G401 (cell line): ENCODE measurements around the gene CEBPB. TPM values are rescaled to one million over a fixed set of nuclear protein-coding genes. Genes with fewer than 3 reads are reported as not detected.
"Not testable (repeated sequence)": the region's sequence is repeated elsewhere in the genome, so short reads cannot be mapped to it uniquely, and the experiment has no call there.

Experiments used
- DNase-seq: peaks from one replicate; pipeline ENCODE4 v3.0.0-alpha.2; 2015; ENCODE audit warnings: low spot score
- in situ Hi-C: cut with HindIII; loops from 2 replicates; pipeline ENCODE4 v1.10.0; 2016; ENCODE audit warnings: low sequenced_read_pairs, mixed read lengths
- total RNA-seq: library from RNA; depleted of rRNA; stranded (reverse); fragments of >200 nt; shearing (Covaris generic); gene quantifications from 2 replicates; pipeline ENCODE4 v1.2.3, GENCODE V29; 2014; rRNA removed

Gene CEBPB
- 21.6 and 24.9 TPM in 2 replicates for total RNA-seq

DNA sequence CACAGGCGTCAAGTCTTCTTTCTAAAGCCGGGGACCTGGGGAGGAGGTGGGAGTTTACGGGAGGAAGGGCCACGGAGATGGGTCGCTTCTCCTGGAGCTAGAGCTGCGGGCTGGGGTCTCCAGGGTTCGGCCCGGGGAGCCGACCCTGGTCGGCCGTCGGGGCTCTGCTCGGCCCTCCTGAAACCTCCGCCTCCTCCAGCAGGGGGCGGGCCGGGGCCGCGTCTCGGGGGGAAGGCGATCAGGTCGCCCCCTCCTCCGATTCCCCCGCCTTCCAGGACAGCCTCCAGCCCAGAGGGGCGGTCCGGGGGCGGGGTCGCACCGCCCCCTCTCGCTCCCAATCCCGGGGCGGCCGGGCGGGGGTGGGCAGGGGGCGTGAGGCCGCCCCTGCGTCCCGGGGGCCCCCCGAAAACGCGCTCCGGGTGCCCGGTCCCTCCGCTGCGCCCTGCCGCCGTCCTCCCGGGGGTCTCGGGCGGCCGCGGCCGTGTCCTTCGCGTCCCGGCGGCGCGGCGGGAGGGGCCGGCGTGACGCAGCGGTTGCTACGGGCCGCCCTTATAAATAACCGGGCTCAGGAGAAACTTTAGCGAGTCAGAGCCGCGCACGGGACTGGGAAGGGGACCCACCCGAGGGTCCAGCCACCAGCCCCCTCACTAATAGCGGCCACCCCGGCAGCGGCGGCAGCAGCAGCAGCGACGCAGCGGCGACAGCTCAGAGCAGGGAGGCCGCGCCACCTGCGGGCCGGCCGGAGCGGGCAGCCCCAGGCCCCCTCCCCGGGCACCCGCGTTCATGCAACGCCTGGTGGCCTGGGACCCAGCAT is at the start of gene CEBPB:
TSS of gene CEBPB (plus strand) at position 580 of the 814 bp plus-strand sequence. CDS start at position 784, 204 bp downstream.
- in situ Hi-C loops: no loop called here
- DNase-seq: peak; percentile 43

DNA sequence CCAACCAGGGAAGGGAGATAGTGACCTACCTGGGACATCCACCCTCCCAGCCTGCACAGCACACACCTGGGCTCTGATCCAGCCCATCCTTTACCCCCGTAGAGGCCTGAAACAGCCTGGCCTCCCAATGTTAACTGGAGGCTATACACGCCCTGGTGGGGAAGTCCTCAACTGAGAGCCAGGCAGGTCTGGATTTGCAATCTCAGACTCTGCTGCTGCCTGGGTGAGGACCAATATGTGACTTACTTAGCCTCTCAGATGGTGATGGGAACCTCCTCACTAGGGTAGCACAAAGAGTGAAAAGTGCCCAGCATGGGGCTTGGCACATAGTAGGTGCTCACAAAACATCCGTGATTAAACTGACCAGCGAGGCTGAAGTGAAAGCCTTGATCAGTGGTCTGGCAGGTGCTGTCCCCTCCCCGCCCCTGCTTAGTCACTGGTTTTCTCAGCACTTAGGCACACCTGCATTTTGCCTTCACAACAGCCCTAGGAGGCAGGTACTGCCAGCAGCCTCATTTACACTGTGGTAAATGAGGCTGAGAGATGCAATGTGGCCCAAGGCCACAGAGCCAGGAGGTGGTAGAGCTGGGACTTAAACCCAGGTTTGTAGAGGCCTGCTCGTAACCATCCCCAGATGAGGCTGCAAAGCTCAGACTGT is 49.5 kb upstream of the CEBPB start:
- in situ Hi-C loops: no loop called here
- DNase-seq: no peak

DNA sequence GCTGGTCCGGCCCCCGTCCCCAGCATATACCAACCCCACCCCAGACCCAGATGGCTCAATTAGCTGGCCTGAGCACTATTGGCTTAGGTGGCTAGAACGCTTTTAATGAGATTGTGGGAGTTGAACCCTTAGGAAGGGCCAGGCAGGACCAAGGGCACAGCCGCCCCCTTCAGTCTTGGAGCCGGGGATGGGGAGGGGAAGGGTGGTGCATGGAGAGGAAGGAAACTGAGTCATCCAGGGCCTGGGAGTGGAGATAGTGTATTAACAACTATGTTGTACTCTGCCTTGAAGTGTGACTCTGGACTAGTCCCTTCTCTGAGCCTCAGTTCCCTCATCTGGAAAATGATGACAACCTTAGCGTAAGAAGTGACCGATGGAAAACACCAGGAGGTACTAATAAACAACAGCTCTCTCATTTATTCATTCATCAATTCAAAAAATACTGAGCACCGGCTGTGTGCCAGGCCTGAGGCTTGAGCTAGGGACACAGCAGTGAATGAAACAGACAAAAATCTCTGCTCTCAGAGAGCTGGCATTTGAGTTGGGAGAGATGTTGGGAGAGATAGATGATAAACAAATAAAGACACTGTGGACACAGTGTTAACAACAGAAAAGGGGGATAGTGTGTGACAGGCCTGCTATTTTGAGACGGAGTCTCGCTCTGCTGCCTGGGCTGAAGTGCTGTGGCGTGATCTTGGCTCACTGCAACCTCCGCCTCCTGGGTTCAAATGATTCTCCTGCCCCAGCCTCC is 48.6 kb upstream of the CEBPB start:
- in situ Hi-C loops: no loop called here
- no peak for DNase-seq

DNA sequence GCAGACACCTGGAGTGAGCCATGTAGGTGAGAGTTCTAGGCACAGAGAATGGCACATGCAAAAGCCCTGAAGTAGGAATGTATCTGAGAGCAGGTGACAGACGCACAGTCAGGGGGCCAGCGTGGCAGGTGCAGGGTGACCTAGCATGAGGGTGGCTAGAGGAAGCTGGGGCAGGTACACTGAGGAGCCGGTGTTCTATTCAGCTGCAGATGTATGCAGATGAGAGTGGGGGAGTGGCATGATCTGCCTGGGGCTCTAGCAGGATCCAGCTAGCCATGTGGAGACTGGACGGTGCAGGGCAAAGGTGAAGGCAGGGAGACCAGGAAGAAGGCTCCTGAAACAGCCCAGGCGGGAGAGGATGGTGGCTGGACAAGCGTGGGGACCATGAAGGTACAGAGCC is 47.8 kb upstream of the CEBPB start:
- in situ Hi-C loops: no loop called here
- no peak for DNase-seq

DNA sequence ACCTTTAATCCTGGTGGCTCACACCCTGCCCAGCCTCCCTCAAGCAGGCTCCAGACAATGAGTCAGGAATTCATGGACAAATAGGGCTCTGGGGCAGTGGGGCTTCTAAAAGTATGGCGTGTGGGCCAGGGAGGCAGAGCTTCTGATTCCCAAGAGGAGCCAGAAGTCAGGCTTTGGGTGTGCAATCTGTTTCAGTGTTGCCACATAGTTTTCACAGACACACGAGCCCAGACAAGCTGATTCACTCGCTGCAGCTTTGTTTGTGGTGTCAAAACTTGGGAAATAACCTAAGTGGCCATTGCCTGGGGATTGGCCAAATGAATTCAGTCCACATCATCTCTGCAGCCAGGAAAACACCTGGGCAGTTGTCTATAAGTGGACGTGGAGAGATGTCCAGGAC is 46.3 kb upstream of the CEBPB start:
- in situ Hi-C loops: no loop called here

DNA sequence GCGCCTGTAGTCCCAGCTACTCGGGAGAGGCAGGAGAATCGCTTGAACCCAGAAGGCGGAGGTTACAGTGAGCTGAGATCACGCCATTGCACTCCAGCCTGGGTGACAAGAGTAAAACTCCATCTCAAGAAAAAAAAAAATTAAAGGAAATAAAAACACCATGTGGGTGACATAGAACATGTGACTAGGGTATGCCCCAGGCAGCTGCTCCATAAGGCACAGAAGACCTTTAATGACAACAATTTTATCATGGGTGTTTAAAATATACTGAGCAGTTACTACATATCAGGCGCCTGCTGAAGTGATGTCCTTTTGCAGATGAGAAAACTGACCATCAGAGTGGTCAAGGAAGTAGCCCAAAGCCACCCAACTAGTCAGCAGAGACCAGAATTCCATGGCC is 45.1 kb upstream of the CEBPB start:
- in situ Hi-C loops: no loop called here
- no peak for DNase-seq

More for the DNA sequence above, 46.3 kb upstream of the CEBPB start:
- no peak for DNase-seq

DNA sequence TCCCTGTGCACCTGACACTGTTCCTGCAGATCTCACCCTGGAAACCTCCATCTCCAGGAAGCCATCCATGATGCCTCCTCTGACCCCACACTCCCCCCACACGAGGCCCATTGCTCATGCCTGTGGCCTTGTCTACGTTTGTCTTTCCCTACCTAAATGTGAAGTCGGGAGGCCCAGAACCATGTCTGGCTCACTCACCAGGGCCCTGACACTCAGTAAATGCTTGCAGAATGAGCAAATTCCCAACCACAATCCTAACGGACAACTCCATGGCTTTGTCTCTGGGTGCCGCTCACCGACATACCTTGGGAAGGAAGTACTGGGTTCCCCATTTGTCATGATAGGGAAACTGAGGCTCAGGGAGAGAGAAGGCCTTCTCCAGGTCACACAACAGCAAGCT is 44.4 kb upstream of the CEBPB start:
- in situ Hi-C loops: no loop called here
- no peak for DNase-seq

DNA sequence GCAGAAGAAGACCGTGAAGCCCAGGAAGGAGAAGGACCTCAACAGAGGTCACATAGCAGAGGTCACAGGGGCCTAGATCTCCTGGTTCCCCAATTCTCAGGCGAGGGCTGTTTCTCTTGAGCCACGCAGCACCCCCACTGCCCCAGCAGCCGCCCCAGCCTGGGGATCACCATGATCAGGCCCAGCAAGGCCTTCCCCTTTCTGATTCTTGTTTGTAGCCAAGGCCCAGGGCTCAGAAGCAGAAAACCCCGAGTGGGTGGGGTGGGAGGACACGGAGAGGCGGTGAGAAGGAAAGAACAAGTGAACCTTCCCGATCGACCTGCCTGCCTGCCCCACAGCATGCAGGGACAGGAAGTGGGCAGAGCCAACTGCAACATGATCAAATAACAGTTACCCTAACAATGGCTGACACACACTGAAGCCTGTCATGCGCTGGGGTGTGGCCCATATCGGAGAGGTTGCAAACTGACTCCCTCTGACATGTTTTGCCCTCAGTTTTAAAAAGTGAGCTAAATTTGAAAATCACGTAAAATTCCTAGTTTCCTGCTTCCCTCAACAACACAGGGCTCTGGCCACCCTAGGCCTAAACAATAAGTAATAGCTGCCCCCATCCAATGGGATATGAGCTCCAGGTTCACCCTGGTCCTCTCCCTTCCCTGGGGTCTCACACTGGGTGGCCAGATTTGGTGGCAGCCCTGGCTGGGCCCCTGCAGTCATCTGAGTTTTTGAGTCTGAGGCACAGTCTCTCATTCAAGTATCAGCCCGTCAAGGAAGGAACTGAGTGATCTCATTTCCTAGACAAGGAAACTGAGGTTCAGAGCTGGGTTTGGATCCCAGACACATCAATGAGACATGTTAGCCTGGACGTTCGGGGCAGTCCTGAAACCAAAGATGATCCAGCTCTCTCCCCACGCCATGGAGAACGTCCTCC is 43.6 kb upstream of the CEBPB start:
- no peak for DNase-seq

DNA sequence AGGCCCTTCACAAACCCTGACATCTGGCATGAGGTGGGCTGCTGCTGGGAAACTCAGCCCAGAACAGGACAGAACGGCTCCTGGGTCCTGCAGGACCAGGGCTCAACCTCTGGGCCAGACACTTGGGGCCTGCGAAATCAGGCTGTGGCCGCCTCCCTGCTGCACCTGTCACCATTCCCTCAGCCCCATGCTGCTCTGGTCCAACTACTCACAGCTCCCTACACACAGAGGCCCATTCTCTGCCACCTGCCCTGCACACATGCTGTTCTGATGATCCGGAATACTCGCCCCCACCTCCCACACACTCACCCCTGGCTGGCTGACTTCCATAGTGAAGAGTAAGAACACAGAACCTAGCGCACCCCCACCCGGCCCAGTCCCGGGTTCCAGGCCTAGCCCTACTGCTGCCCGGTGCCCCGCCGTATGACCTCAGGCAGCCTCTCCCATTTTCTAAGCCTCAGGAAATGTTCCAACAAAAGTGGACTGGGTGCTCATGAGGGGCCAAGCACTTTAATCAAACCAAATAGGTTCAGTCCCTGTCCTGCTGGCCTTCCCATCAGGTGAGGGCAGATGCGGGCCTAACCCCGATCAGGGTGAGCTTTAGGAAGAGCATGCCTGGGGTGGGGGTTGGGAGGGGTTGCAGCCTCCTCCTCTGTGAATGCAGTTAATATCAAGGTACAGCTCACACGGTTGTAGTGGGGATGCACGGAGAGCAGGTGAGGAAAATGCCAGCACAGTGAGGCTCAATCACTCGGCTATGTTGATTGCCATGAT is 41.0 kb upstream of the CEBPB start:
- in situ Hi-C loops: loop anchor here (10.0 kb wide), 1 partner anchor 165 kb away; the partner anchor contains the start of gene SNAI1
- no peak for DNase-seq

More for the DNA sequence above, 43.6 kb upstream of the CEBPB start:
- in situ Hi-C loops: no loop called here

DNA sequence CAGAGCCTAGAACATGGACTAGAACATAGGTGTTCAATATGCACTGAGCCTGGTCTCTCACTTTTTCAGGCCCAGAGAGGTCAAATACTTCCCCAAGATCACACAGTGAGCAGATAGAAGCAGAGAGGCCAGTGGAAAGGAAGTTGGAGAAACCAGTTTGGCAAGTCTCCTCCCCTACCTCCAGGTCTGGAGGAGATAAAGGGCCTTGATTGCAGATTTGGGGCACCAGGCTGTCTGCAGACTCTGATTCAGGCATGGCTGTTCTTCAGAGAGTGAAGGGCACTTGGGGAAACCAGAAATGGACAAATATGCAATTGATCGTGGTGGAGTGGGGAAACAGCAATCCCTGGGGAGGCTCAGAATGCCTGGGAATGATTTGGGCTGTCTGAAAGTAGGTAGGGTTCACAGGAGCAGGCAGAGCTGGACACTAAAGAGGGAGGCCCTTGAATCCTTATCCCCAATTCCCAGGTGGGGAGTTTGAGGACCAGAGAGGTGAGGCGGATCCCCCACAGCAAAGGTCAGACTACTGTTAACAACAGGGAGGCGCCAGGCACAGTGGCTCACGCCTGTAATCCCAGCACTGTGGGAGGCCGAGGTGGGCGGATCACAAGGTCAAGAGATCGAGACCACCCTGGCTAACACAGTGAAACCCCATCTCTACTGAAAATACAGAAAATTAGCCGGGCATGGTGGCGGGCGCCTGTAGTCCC is 39.4 kb upstream of the CEBPB start:
- DNase-seq: no peak
- in situ Hi-C loops: loop anchor here (10.0 kb wide), 1 partner anchor 166 kb away; the partner anchor contains the start of gene SNAI1

DNA sequence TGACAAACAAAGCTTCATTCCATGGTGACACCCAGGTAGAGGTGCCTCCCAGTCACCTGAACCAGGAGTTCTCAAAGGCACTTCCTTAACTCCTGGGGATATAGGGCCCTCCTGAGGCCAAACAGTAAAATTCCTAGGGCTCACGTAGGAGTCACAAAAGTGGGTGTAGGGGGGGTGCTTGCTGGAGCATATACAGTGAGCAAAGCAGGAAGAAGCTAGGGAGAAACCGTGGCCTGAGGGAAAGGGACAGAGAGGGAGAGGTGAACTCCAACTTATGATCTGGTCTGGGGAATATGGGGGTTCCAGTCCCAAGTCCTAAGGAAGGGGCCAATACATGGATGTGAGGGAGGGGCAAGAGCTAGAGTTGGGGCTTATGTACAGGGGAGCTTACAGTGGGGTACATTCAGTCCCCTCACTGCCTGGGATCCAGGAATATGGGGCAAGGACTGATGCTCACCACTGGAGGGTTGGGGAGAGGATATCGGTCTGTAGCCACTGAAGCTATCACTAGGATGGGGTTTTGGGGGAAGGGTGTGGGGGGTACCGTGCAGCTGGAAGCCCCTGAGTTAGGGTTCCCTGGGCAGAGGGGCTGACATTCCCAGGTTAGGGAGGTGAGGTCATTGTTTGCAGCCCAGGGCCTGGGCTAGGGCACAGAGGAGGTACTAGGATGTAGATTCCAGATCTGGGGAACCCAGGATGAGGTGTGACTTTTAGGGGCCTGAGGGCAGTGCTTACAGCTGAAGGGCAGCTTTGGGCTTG is 38.1 kb upstream of the CEBPB start:
- DNase-seq: no peak
- in situ Hi-C loops: loop anchor here (10.0 kb wide), 1 partner anchor 168 kb away; the partner anchor contains the start of gene SNAI1

DNA sequence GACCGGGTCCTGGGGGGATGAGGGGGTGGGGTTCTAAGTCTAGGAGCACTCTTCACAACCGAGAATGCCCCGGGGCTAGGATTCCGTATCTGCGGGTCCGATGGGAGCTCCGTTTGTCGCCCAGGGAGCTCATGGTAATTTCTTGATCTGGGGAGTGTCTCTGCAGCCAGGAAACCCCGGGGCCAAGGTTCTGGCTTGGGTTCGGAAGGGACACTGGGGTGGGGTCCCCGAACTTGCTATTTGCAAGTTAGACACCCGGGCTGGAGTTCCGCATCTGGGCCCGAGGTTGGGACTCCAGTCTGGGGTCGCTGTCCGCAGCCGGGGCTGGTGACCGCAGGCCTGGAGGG is 37.5 kb upstream of the CEBPB start:
- peak; percentile 22 for DNase-seq
- in situ Hi-C loops: loop anchor here (10.0 kb wide), 1 partner anchor 168 kb away; the partner anchor contains the start of gene SNAI1

DNA sequence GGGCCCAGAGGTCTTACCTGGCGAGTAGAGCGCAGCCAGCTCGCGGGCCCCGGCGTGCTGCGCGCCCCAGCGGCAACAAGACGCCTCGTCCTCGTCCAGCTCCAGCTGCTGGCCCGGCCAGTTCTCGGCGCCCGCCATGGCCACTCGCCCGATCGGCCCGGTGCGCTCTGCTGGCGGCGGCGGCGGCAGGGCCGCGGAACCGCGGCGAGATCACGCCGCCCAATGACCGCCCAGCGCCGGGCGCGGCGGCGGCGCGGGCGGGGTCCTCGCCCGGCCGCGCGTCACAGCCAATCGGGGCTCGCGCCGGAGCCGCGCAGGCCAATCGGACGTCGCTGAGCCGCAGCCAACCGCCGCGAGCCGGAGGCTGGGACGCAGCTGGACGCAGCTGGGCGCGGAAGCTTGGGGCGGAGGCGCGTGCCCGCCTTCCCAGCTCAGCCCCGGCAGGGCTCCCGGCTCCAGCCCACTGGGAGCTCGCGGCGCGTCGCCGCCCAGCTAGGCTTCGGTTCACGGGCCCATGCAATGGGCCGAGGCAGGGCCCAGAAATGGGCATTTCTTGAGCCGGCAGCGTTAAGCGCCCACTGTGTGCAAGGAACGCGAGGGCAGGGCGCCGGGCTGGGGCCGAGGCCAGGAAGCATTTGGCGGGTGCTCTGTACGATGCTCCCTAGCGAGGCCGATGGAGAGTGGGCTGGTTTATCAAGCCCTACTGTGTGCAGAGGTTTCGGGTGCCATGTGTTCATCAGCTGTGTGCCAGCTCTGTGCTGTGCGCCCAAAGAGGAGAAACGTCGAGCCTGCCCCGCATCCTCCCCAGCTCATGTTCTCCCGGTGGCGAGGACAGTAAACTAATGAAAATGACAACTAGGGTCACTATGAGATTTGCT is 36.9 kb upstream of the CEBPB start, which contains the start of gene PEDS1:
TSS of gene PEDS1 (minus strand) at position 224 of the 878 bp plus-strand sequence. CDS start at position 138, 86 bp downstream.
- DNase-seq: peak; percentile 78
- in situ Hi-C loops: loop anchor here (10.0 kb wide), 1 partner anchor 169 kb away; the partner anchor contains the start of gene SNAI1

DNA sequence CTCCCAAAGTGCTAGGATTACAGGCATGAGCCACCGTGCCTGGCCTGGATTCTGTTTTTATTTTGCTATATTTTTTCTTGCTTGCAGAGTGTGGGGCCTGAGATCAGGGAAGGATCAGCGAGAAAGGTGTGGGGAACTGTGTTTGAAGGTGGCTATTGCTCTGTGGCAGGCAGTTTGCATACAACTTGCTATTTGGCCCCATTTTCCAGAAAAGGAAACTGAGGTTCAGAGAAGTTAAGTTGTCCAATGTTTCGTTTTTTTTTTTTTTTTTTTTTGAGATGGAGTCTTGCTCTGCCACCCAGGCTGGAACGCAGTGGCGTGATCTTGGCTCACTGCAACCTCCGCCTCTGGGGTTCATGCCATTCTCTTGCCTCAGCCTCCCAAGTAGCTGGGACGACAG is 29.1 kb upstream of the CEBPB start:
- DNase-seq, in situ Hi-C loops: not testable (repeated sequence)

DNA sequence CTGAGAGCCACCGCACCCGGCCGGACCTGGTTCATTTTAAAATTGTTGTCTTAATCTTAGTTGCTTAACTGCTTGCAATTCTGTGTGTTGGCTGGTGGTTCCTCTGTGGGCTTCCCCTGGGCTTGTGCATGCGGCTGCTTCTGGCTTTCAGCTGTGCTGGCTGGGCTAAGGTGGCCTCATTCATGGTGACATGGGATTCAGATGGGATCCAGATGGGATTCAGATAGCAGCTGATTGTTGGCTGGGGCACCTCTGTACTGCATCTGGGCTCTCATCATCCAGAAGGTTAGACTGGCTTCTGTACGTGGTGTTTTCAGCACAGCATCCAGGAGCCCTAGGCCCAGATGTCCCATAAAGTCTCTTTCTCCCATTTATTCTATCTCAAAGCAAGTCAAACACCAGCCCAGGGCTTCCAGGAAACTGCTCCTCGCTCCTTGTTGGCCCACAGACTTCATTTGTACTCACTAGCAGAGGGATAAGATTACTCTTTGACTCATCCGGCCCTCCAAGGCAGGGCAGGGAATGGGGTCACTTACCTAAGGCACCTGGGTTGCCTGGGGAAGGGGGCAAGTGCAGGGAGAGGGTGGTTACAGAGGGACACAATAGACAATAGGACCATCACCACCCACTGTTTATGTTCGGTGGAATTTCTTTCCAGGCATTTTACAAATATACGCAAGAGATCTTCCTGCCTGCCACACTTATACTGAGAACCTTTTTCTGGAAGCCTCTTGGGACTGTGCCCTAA is 26.9 kb upstream of the CEBPB start:
- in situ Hi-C loops: no loop called here
- no peak for DNase-seq
